Tibial nerve (tissue), 3 donors: ENCODE data around the gene HNF4A.

Source experiments
- CTCF ChIP-seq, 5 experiments: fragments of 200-600 bp in 3 of 5; fragments of 450-650 bp in 2 of 5; sonication (generic) in 3 of 5; IDR thresholded peaks; one replicate each; pipeline ENCODE4 v1.5.1; 2016 to 2019; ENCODE audit warnings: antibody characterized with exemption in 5 of 5, mild to moderate bottlenecking in 3 of 5, moderate library complexity in 2 of 5
- POLR2A ChIP-seq, 2 donors: fragments of 450-650 bp; IDR thresholded peaks; one replicate each; pipeline ENCODE4 v1.6.1; 2017; ENCODE audit warnings: antibody characterized with exemption in 2 of 2, mild to moderate bottlenecking in 2 of 2, moderate library complexity in 2 of 2

- TF ChIP-seq POLR2A (IDR thresholded peaks at IDR 0.05) (no peak), CTCF (IDR thresholded peaks at IDR 0.05) (no peak)
Measured at GRCh38 chr20:44367746-44368145, 12.2 kb downstream of the HNF4A start.
